Left cardiac atrium (tissue), 4 donors: ENCODE data around the gene CYS1. TPM values are rescaled to one million over a fixed set of nuclear protein-coding genes. Genes with fewer than 3 reads are reported as not detected.
"Not testable (repeated sequence)": the region's sequence is repeated elsewhere in the genome, so short reads cannot be mapped to it uniquely, and the experiment has no call there.

ENCODE experiments used
- ATAC-seq, 2 donors: fragments of 200-7000 bp; cut with Tn5 transposase; one replicate each; pipeline ENCODE4 v1.9.1; 2020; ENCODE audit warnings: mild to moderate bottlenecking in 2 of 2, moderate library complexity in 2 of 2
- DNase-seq: peaks from one replicate; pipeline ENCODE4 v3.0.0-alpha.2; 2020
- intact Hi-C, 2 donors: fragments of 100-400 bp; cut with DNase I; formaldehyde crosslinking; loops; one replicate each; pipeline versions ENCODE4 v1.14.1 to v1.15.1; 2022 to 2023
- long read RNA-seq: library from polyadenylated mRNA; unstranded; transcript quantifications from one replicate; pipeline ENCODE4 v2.0.0, GENCODE V29; 2021
- total RNA-seq, 2 donors: library from RNA; stranded (reverse); fragmentation: NEBNext Ultra II Directional; extraction: Animal tissue kit (Norgen Biotek cat#: 25700); gene quantifications; one replicate each; pipeline ENCODE4 v1.2.1, GENCODE V29; 2021
- donor health status: DM: no; HTN: yes; CAD: no.
- donor health status: DM: no; HTN: yes; CAD: no; lungs with severe emphysema.
- donor health status: DM: yes; HTN: yes; CAD: no.
- donor health status: Dilated cardiomyopathy.

Gene CYS1, protein sequence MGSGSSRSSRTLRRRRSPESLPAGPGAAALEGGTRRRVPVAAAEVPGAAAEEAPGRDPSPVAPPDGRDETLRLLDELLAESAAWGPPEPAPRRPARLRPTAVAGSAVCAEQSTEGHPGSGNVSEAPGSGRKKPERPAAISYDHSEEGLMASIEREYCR
- 1 to 10 TPM; 3.5 to 4.1 TPM for total RNA-seq
- long read RNA-seq, partial matches to known transcripts = 0 of 2 reads
- long read RNA-seq, other reads (novel, unspliced or antisense) = 0 of 2 reads

DNA sequence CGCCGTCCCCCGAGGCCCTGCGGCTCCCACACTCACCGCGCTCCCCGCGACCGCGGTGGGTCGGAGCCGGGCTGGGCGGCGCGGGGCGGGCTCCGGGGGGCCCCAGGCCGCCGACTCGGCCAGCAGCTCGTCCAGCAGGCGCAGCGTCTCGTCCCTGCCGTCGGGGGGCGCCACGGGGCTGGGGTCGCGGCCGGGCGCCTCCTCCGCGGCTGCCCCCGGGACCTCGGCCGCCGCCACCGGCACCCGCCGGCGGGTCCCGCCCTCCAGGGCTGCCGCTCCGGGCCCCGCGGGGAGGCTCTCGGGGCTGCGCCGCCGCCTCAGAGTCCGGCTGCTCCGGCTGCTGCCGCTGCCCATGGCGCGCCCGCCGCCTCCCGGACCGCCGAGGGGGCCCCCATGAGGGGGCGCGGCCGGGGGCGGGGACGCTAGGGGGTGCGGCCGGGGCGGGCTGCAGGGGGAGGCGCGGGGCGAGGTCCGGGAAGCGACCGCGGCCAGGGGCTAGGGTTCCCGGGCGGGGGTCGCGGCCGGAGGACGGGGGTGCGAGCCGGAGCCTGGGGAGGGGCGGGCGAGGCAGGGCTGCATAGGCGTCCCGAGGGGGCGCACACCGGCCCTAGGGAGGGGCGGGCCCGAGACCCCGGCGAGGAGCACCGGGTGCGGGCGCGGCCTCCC is at the start of gene CYS1:
Gene CYS1, minus strand, starts transcription at position 542 of the 666 bp plus-strand sequence. Its CDS starts 188 bp downstream, at position 354.
- intact Hi-C loops = loop anchor here in 1 of 2 donors (5.0 kb wide), 1 partner anchor 357 kb away; no protein-coding TSS in a partner anchor
- DNase-seq = no peak
- peak; percentile 40 to 72 for ATAC-seq

DNA sequence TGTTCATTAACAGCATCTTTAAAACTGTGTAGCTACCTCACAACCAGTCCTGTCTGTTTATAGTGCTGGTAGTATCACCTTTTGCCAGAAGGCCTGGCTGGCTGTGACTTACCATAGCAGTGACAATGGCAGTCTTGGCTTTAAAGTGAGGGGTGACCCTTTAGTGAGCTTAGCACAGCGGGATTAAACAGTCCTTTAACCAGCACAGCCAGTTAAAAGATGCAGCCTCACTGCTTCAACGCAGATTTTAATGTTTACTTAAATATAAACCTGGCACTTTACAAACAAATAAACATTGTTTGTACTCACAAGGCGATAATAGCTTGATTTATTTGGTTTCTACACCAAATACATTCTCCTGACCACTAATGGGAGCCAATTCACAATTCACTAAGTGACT is 49.3 kb upstream of the CYS1 start:
- intact Hi-C loops = loop anchor here in 1 of 2 donors (5.0 kb wide), 1 partner anchor 308 kb away; no protein-coding TSS in a partner anchor
- ATAC-seq (no peak), DNase-seq (no peak)

DNA sequence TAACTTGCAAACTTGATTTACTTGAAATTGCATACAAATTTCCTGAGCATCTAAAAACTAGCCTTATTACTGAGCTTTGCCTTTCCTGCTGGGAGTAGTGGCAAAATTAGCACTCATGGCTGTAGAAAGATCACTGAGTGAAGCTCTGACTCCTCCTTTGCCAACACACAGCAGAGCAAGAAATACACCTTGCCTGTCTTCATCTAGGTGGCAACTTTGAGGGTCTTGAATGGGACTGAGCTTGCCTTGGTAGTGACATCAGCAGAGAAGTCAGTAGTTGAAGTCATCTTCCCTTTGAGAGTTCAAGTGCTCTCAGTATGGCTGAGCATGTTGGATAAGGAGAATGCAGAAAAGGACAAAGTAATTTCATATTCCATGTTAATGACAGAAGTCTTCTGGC is 48.2 kb upstream of the CYS1 start:
- intact Hi-C loops = loop anchor here in 1 of 2 donors (5.0 kb wide), 1 partner anchor 309 kb away; no protein-coding TSS in a partner anchor
- no peak for DNase-seq
- no peak for ATAC-seq

DNA sequence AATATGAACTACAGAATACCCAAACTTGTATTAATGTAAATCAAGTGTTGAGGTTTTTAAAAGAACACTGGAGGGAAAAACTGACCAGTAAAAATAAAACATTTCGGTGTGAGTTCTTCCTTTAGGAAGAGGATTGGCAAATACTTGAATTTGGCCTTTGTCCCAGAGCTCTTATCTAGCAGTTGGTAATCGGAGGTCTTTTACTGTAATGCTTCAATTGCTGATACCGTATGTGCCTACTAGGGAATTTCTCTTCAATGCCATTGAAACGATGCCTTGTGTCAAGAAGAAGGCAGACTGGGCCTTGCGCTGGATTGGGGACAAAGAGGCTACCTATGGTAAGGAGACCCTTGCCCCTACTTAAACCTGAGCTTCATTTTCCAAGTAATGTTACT is 46.4 kb upstream of the CYS1 start:
- intact Hi-C loops = loop anchor here in 1 of 2 donors (5.0 kb wide), 1 partner anchor 311 kb away; no protein-coding TSS in a partner anchor
- no peak for ATAC-seq
- no peak for DNase-seq

DNA sequence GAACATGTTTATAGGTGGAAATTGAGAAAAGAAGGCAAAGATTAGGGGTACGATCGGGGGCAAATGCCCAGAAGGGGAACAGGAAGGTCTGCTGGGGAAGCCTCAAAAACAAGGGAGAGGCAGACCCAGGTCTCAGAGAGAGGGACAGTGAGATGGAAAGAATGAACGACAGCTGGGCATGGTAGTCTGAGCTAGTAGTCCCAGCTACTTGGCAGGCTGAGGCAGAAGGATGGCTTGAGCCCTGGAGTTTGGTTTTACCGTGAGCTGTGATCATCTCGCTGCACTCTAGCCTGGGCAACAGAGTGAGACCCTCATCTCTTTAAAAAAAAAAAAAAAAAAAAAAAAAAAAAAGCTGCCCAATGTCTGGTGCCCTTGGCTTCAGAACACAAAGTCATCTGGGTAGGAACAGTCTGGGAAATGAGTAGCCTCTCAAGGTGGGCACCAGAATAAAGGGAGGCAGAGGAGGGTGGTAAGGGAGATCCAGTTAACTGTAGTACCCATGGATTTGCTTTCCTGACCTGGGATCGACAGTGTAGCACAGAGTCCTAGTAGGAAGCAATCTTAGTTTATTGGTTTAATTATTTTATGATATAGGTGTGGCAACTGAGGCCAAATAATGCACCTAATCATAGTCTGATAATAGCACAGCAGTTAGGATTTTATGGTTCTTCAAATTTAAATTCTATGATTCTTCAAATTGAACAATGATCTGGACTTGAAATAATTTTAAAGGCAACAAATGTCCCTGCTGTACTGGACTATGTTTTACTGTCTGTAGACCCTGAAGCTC is 45.8 kb upstream of the CYS1 start:
- no peak for ATAC-seq
- DNase-seq = no peak
- intact Hi-C loops = loop anchor here (2.0 to 5.0 kb wide), 2 partner anchors 283 to 311 kb away; no protein-coding TSS in a partner anchor

DNA sequence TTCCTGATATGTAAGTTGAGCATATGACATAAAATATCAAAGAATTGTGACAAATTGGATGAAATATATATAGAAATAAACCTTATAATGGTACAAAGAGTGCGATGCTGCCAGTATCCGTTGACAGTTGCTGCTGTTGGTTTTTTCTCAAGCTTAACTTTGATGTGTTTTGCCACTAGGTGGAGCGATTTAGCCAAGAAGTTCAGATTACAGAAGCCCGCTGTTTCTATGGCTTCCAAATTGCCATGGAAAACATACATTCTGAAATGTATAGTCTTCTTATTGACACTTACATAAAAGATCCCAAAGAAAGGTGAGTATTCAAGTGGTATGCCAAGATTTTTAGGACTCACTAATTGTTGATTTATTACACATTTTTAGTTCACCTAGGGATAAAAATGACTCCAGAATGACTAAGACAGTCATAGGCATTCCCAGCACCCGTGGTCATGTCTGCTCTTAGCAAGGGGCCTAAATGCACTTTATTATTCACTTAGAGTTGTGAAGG is 44.4 kb upstream of the CYS1 start:
- DNase-seq = no peak
- intact Hi-C loops = loop anchor here (2.0 to 5.0 kb wide), 2 partner anchors 284 to 313 kb away; no protein-coding TSS in a partner anchor
- no peak for ATAC-seq

DNA sequence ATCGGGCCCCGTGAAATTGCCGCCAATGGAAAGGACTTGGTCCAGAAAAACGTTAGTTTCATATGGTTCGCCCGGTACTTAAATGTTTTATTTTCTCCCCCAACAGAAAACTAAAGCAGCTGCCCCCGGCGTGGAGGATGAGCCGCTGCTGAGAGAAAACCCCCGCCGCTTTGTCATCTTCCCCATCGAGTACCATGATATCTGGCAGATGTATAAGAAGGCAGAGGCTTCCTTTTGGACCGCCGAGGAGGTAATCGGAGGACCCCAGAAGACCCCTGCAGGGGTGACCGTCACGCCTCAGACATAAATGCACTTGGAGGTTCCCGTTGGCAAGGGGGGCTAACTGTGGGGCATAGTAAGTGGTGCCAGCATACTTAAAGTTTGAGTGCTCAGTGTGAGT is 43.1 kb upstream of the CYS1 start:
- no peak for DNase-seq
- no peak for ATAC-seq
- intact Hi-C loops = loop anchor here in 1 of 2 donors (5.0 kb wide), 1 partner anchor 314 kb away; no protein-coding TSS in a partner anchor

DNA sequence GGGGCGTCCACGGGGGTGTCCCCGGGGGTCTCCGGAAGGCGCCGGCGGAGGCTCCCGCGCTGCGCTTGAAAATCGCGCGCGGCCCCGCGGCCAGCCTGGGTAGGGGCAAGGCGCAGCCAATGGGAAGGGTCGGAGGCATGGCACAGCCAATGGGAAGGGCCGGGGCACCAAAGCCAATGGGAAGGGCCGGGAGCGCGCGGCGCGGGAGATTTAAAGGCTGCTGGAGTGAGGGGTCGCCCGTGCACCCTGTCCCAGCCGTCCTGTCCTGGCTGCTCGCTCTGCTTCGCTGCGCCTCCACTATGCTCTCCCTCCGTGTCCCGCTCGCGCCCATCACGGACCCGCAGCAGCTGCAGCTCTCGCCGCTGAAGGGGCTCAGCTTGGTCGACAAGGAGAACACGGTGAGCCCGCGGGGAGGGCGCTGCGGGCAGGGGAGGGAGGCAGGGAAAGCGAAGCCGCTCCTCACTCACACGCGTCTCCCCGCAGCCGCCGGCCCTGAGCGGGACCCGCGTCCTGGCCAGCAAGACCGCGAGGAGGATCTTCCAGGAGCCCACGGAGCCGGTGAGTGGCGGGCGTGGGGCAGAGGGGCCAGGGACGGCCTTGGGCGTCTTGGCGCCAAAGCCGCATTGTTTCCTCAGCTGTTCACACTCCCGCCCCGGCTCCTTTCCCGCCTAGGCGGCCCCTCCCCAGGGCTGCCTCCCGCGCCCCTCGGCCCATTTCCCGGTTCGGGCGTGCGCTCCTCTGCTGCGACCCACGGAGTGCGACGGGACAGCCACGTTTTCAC is 42.5 kb upstream of the CYS1 start, which contains the start of gene RRM2:
Gene RRM2, plus strand, starts transcription at position 240 of the 781 bp plus-strand sequence. Its CDS starts 60 bp downstream, at position 300.
- ATAC-seq = peak; percentile 89 to 96
- intact Hi-C loops = loop anchor here in 1 of 2 donors (5.0 kb wide), 1 partner anchor 315 kb away; no protein-coding TSS in a partner anchor
- DNase-seq = peak; percentile 93

DNA sequence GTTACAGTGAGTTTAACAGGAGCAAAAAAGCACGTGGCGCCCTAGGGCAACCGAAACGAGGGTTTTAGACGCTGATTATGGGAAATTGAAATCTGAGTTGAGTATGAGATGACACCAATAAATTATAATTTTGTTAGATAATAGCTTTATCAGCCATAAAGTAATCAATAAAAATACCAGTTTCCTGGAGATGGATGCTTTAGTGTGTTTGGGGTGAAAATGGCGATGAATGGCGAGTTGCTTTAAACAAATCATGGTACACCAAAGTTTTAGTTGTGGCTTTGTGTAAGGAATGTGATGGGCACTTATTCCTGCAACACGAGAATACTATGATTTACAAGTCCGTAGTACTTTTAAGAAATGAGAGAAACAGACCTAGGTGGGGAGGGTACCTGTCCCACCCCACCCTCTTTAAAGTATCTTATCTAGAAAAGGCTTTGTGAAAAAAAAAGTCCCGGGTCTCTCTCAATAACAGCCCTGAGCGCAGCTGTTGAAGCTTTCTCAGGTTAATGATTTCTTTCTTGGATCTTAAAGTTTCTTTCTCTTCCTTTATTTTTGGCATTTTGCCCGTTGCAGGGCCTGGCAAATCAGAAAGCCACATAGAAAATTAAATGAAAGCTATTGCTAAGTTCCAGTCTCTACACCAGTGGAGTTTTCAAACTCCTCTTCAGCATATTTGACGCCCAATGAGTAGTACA is 40.8 kb upstream of the CYS1 start:
- intact Hi-C loops = loop anchor here in 1 of 2 donors (5.0 kb wide), 1 partner anchor 316 kb away; no protein-coding TSS in a partner anchor
- DNase-seq = no peak
- no peak for ATAC-seq

DNA sequence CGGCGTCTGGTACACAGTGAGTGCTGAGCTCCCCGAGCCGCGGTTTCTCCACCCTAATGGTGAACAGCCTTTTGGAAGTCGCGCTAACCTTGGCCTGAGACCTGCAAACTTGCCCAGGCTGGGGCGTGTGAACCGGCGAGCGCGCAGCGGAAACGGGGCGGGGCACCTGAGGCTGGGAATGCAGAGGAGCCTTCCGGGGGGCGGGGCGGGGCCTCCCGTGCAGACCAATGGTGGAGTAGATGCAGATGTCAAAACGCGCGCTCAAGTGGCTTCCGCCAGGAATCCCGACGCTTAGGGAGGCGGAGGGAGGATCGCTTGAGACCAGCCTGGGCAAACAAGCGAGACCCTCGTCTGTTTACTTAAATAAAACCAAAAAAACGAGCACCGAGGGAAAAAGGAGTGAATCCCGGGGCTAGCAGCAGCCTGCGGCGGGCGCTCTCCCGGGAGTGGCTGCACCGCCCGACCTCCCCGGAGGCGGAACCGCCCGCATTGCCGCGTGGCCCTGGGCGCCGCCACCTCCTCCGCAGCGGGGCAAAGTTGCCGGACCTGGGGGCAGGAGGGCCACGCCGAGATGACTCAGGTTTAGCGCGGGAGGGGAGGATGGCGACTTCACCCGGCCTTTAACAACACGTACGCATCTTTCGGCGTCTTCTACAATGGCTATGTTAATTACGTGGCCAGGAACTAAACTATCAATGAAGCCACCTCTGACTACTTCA is 40.1 kb upstream of the CYS1 start:
- ATAC-seq = peak; percentile 91 to 94
- intact Hi-C loops = loop anchor here in 1 of 2 donors (5.0 kb wide), 1 partner anchor 317 kb away; no protein-coding TSS in a partner anchor
- peak; percentile 96 for DNase-seq

DNA sequence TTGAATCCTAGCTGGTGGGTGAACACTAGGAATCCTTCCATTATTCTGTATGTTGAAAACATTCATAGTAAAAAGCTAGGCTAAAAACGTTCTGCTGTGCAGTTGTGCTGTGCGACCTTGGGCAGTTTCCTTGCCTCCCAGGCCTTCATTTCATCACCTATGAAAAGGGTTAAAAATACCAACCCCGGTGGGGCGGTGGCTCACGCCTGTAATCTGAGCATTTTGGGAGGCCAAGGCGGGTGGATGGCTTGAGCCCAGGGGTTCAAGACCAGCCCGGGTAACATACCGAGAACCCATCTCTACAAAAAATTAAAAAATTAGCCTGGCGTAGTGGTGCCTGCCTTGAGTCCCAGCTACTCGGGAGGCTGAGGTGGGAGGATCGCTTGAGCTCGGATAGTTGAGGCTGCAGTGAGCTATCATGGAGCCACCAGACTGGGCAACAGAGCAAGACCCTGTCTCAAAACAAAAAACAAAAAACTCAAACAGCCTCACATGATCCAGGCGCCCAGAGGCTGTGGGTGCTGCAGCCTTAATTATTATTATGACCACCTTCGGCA is 39.5 kb upstream of the CYS1 start:
- no peak for ATAC-seq
- intact Hi-C loops = loop anchor here in 1 of 2 donors (5.0 kb wide), 1 partner anchor 318 kb away; no protein-coding TSS in a partner anchor
- DNase-seq = no peak

DNA sequence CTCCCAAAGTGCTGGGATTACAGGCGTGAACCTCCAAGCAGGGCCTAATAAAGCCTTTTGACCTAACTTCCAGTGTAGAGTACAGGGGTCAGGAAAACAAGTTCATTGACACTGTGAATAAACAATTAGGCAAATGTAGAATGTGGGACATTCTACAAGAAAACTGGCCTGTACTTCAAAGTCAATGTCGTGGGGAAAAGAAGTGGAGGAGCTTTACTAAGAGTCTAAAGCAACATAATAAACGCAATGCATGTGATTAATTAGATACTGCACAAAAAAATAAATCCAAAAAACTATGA is 38.8 kb upstream of the CYS1 start:
- ATAC-seq (no peak), DNase-seq (no peak)
- intact Hi-C loops = no loop called here

DNA sequence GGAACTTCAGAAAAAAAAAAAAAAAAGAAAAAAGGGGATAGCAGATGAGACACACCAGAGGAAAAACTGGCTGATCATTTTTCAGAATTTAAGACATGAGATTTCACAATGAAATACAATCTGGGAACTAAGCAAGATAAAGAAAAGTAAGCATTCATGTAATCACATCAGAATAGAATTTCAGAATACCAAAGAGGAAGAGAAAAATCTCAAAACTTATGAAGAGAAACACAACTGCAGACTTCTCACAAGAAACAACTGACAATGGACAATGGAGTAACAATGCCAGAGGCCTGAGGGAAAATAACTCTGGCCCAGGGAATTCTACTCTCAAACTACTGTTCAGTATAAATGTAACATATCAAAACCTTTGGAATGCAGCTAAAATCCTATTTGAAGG is 29.1 kb upstream of the CYS1 start:
- ATAC-seq = no peak
- intact Hi-C loops = no loop called here
- DNase-seq = no peak

DNA sequence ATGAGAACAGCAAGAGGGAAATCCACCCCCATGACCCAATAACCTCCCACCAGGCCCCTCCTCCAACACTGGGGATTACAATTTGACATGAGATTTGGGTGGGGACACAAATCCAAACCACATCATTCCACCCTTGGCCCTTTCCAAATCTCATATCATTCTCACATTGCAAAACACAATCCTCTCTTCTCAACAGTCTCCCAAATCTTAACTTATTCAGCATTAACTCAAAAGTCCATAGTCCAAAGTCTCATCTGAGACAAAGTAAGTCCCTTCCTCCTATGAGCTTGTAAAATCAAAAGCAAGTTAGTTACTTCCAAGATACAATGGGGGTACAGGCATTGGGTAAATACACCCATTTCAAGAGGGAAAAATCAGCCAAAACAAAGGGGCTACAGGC is 24.7 kb upstream of the CYS1 start:
- DNase-seq, ATAC-seq, intact Hi-C loops: not testable (repeated sequence)

DNA sequence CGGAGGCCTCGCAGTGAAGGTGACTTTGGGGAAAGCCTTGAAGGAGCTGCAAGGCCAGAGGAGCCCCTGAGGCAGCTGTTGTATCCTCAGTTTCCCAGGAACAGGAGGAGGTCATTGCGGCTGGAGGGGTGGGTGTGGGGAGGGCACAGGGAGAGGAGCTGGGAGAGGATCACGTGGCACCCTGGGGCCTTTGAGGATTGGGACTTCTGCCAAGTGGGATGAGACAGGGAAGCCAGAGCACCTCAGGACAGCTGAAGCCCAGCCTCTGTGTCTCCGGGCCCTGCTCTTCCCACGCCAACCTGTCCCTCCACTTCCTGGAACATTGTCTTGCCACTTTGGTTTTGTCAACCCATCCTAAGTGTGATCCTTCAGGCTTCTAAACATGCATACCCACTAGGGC is 23.0 kb upstream of the CYS1 start:
- ATAC-seq (peak in 1 of 2 donors; percentile 36), DNase-seq (no peak)
- intact Hi-C loops = no loop called here

DNA sequence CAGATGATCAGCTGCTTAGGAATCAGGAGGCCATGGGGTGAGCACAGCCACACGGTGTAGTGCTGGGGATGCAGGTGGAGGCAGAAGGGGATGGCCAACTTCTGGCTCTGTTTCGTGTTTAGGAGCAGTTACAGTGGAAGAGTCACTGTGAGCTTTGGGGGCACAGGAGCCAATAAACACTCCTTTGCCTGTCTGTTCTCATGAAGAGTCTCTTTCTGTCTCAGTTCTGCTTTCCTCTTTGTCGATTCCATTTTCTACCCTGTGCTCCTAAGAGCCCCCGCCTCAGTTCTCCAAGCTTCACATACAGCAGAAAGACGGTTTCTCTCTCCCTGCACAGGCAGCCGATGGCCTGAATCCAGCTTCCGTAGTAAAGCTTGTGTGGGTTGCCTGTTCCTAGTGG is 21.3 kb upstream of the CYS1 start:
- DNase-seq (no peak), ATAC-seq (no peak)
- intact Hi-C loops = no loop called here
